Bronchial epithelial cell (primary cell): Measurements from ENCODE around the gene CTSE. TPM values are rescaled to one million over a fixed set of nuclear protein-coding genes. Genes with fewer than 3 reads are reported as not detected.

ENCODE experiments used
- DNase-seq: peaks from one replicate; pipeline ENCODE4 v3.0.0-alpha.2; 2010; ENCODE audit warnings: low read depth
- FAIRE-seq: peaks from 2 replicates; lab custom pipeline; 2011; peaks lifted over from hg19 to GRCh38; lab: Jason Lieb, UNC
- H3K27me3 ChIP-seq: 2 replicates; pipeline ENCODE4 v1.5.1; 2011; ENCODE audit warnings: low read length; ENCODE audit not compliant: control insufficient read depth, insufficient read depth
- H3K36me3 ChIP-seq: 2 replicates; pipeline ENCODE4 v1.5.1; 2011; ENCODE audit warnings: low read length; ENCODE audit not compliant: control insufficient read depth, insufficient read depth
- H3K4me3 ChIP-seq: 2 replicates; pipeline ENCODE4 v1.5.1; 2011; ENCODE audit warnings: mild to moderate bottlenecking, low read depth, low read length, control low read depth
- CTCF ChIP-seq: IDR thresholded peaks from 2 replicates; pipeline ENCODE4 v1.5.1; 2011; ENCODE audit warnings: mild to moderate bottlenecking, moderate library complexity, low read length, control low read depth, inconsistent platforms; ENCODE audit not compliant: insufficient read depth, severe bottlenecking
- total RNA-seq: library from RNA; depleted of rRNA; stranded (reverse); fragments of >200 nt; gene quantifications from 2 replicates; pipeline ENCODE4 v1.2.1, GENCODE V29; 2014

Gene CTSE
- total RNA-seq, 1 donor from 2014 or later = not detected

GRCh38 chr1:206021008-206021625 lies 2.6 kb downstream of the CTSE start:
- H3K36me3 ChIP-seq = no peaks in the 10 kb centered on the region
- H3K27me3 ChIP-seq = no peaks in the 10 kb centered on the region
- FAIRE-seq = peak; percentile 52
- no peak for DNase-seq
- no peak overlapping the region for H3K4me3 ChIP-seq
- no peak for TF ChIP-seq CTCF

- FAIRE-seq (no peak), DNase-seq (no peak)
- H3K4me3 ChIP-seq = no peak overlapping the region
- H3K36me3 ChIP-seq = no peaks in the 10 kb centered on the region
- no peaks in the 10 kb centered on the region for H3K27me3 ChIP-seq
- no peak for TF ChIP-seq CTCF
These were observed 3.2 kb downstream of the CTSE start for GRCh38 chr1:206020393-206021007.

- DNase-seq (no peak), FAIRE-seq (no peak)
- no peak overlapping the region for H3K4me3 ChIP-seq
- H3K27me3 ChIP-seq = no peaks in the 10 kb centered on the region
- no peak for TF ChIP-seq CTCF
- no peaks in the 10 kb centered on the region for H3K36me3 ChIP-seq
These were observed 8.6 kb downstream of the CTSE start for GRCh38 chr1:206015071-206015470.

- no peak for FAIRE-seq
- Histone ChIP-seq H3K27me3 (no peaks in the 10 kb centered on the region), H3K36me3 (no peaks in the 10 kb centered on the region), H3K4me3 (no peak overlapping the region)
- DNase-seq = no peak
- no peak for TF ChIP-seq CTCF
These were observed 9.1 kb downstream of the CTSE start for GRCh38 chr1:206014601-206015000.

- Histone ChIP-seq H3K4me3 (no peak overlapping the region), H3K27me3 (no peaks in the 10 kb centered on the region), H3K36me3 (no peaks in the 10 kb centered on the region)
- no peak for TF ChIP-seq CTCF
- FAIRE-seq (no peak), DNase-seq (no peak)
These were observed 10.5 kb downstream of the CTSE start for GRCh38 chr1:206013026-206013795.
